Liver (tissue), 9 donors: ENCODE results near the gene DAPL1. TPM values are rescaled to one million over a fixed set of nuclear protein-coding genes. Genes with fewer than 3 reads are reported as not detected.
A peak's percentile ranks its signal among the peaks of the same experiment; 100 is the strongest.

Experiments used
- DNase-seq: peaks from one replicate; pipeline ENCODE4 v3.0.0-alpha.2; 2017; ENCODE audit warnings: low spot score
- H3K27ac ChIP-seq, 2 donors: one replicate each; pipeline ENCODE4 v1.7.0; 2013; ENCODE audit warnings: inconsistent platforms in 2 of 2, low read length in 2 of 2, control low read depth in 1 of 2, low read depth in 1 of 2, mild to moderate bottlenecking in 1 of 2
- H3K27me3 ChIP-seq, 4 donors: one replicate each; pipeline versions ENCODE4 v1.6.1 to v1.7.0; 2013; ENCODE audit warnings: low read length in 3 of 4, inconsistent platforms in 1 of 4, mild to moderate bottlenecking in 1 of 4, moderate library complexity in 1 of 4; ENCODE audit not compliant: control insufficient read depth in 4 of 4, insufficient read depth in 4 of 4
- H3K36me3 ChIP-seq, 4 donors: one replicate each; pipeline versions ENCODE4 v1.6.1 to v1.7.0; 2013; ENCODE audit warnings: low read length in 3 of 4, mild to moderate bottlenecking in 3 of 4, low read depth in 1 of 4, moderate library complexity in 1 of 4; ENCODE audit not compliant: control insufficient read depth in 4 of 4, insufficient read depth in 3 of 4
- H3K4me1 ChIP-seq, 4 donors: one replicate each; pipeline versions ENCODE4 v1.6.1 to v1.7.0; 2013; ENCODE audit warnings: low read length in 3 of 4, mild to moderate bottlenecking in 3 of 4, moderate library complexity in 1 of 4; ENCODE audit not compliant: control insufficient read depth in 4 of 4, insufficient read depth in 4 of 4
- H3K4me3 ChIP-seq, 3 donors: one replicate each; pipeline versions ENCODE4 v1.6.1 to v1.7.0; 2013; ENCODE audit warnings: low read length in 3 of 3, control low read depth in 1 of 3, low read depth in 1 of 3, mild to moderate bottlenecking in 1 of 3
- H3K9ac ChIP-seq, 2 donors: one replicate each; pipeline ENCODE4 v1.7.0; 2013; ENCODE audit warnings: low read length in 2 of 2, mild to moderate bottlenecking in 2 of 2, moderate library complexity in 2 of 2, control low read depth in 1 of 2, low read depth in 1 of 2
- H3K9me3 ChIP-seq, 4 donors: one replicate each; pipeline versions ENCODE4 v1.6.1 to v1.7.0; 2013; ENCODE audit warnings: low read length in 3 of 4; ENCODE audit not compliant: control insufficient read depth in 4 of 4
- EGR1 ChIP-seq, 2 donors: IDR thresholded peaks; 2 replicates each; pipeline ENCODE4 v1.6.1; 2016 to 2018; ENCODE audit warnings: antibody characterized with exemption in 2 of 2, low read depth in 2 of 2
- FOXA1 ChIP-seq: IDR thresholded peaks from 2 replicates; pipeline ENCODE4 v1.6.1; 2016; ENCODE audit warnings: antibody characterized with exemption
- FOXA2 ChIP-seq: IDR thresholded peaks from 2 replicates; pipeline ENCODE4 v1.6.1; 2016; ENCODE audit warnings: antibody characterized with exemption
- GABPA ChIP-seq, 2 donors: IDR thresholded peaks in 1 of 2; conservative IDR thresholded peaks in 1 of 2; 2 replicates each; pipeline ENCODE4 v1.6.1; 2016; ENCODE audit warnings: antibody characterized with exemption in 2 of 2, mild to moderate bottlenecking in 1 of 2, moderate library complexity in 1 of 2
- HNF4A ChIP-seq, 2 donors: conservative IDR thresholded peaks; 2 replicates each; pipeline ENCODE4 v1.6.1; 2016; ENCODE audit warnings: antibody characterized with exemption in 2 of 2, mild to moderate bottlenecking in 2 of 2
- HNF4G ChIP-seq: IDR thresholded peaks from 2 replicates; pipeline ENCODE4 v1.6.1; 2016; ENCODE audit warnings: antibody characterized with exemption
- JUND ChIP-seq, 2 donors: IDR thresholded peaks; 2 replicates each; pipeline ENCODE4 v1.6.1; 2016; ENCODE audit warnings: antibody characterized with exemption in 2 of 2
- NR2F2 ChIP-seq: IDR thresholded peaks from 2 replicates; pipeline ENCODE4 v1.6.1; 2016; ENCODE audit warnings: antibody characterized with exemption
- RAD21 ChIP-seq, 2 donors: IDR thresholded peaks; 2 replicates each; pipeline ENCODE4 v1.6.1; 2016; ENCODE audit warnings: antibody characterized with exemption in 2 of 2, mild to moderate bottlenecking in 2 of 2
- REST ChIP-seq: IDR thresholded peaks from 2 replicates; pipeline ENCODE4 v1.6.1; 2016; ENCODE audit warnings: antibody characterized with exemption, mild to moderate bottlenecking
- RXRA ChIP-seq, 2 donors: IDR thresholded peaks; 2 replicates each; pipeline ENCODE4 v1.6.1; 2017 to 2018; ENCODE audit warnings: antibody characterized with exemption in 2 of 2, mild to moderate bottlenecking in 1 of 2
- SP1 ChIP-seq: IDR thresholded peaks from 2 replicates; pipeline ENCODE4 v1.6.1; 2018; ENCODE audit warnings: antibody characterized with exemption, mild to moderate bottlenecking
- TAF1 ChIP-seq: conservative IDR thresholded peaks from 2 replicates; pipeline ENCODE4 v1.6.1; 2016; ENCODE audit warnings: antibody characterized with exemption, mild to moderate bottlenecking
- YY1 ChIP-seq: IDR thresholded peaks from 2 replicates; pipeline ENCODE4 v1.6.1; 2016; ENCODE audit warnings: antibody characterized with exemption, mild to moderate bottlenecking
- ZBTB33 ChIP-seq: IDR thresholded peaks from 2 replicates; pipeline ENCODE4 v1.6.1; 2016; ENCODE audit warnings: antibody characterized with exemption
- WGBS: extraction: QIAGEN DNeasy Blood & Tissue Kit; methylation state at CpG from one replicate; pipeline ENCODE4 v1.1.7; 2013; 5-methylcytosine and 5-hydroxymethylcytosine counted together
- polyA plus RNA-seq, 2 donors: library from polyadenylated mRNA; stranded (reverse) in 1 of 2; unstranded in 1 of 2; fragments of 200-250 nt in 1 of 2; fragments of >200 nt in 1 of 2; fragmentation: Nextera tagmentation in 1 of 2; extraction: Ambion mirVana in 1 of 2; gene quantifications; one replicate each; pipeline versions ENCODE4 v1.2.1 to v1.2.3, GENCODE V29; 2013 to 2015
- total RNA-seq, 2 donors: library from RNA; depleted of rRNA; stranded (reverse); fragments of >200 nt; gene quantifications; one replicate each; pipeline ENCODE4 v1.2.3, GENCODE V29; 2014
- TF ChIP-seq, protein P1 (sequence below): IDR thresholded peaks from 2 replicates; pipeline ENCODE4 v1.6.1; 2016; ENCODE audit warnings: antibody characterized with exemption
- TF ChIP-seq, protein P2 (sequence below): fragments of 150-350 bp; IDR thresholded peaks from 2 replicates; pipeline ENCODE4 v1.5.1; 2017; ENCODE audit warnings: improper control_type of control experiment, low read depth, low read length; ENCODE audit not compliant: missing input control
- donor health status: healthy.
- donor health status: healthy.
- donor health status: healthy.
- donor health status: healthy.
- donor health status: healthy.

DAPL1 gene
- total and polyA plus RNA-seq, 4 donors: 0.71 TPM; not detected in 3

GRCh38 chr2:158823486-158824237 lies 28.5 kb downstream of the DAPL1 start:
- H3K36me3 ChIP-seq: no peaks in the 10 kb centered on the region
- H3K9ac ChIP-seq: no peak overlapping the region
- TF ChIP-seq EGR1 (IDR thresholded peaks at IDR 0.05; ENCODE audit: low read depth in 2 of 2) (no peak), YY1 (peak; percentile 43), HNF4A (conservative IDR thresholded peaks at IDR 0.05) (peak in 1 of 2 donors; percentile 36), RAD21 (IDR thresholded peaks at IDR 0.05) (peak in 1 of 2 donors; percentile 6), ZBTB33 (peak; percentile 42), RXRA (IDR thresholded peaks at IDR 0.05) (no peak), GABPA (IDR thresholded peaks at IDR 0.05 in 1 of 2, conservative IDR thresholded peaks at IDR 0.05 in 1 of 2) (peak in 1 of 2 donors; percentile 18)
- TF ChIP-seq, protein P1, sequence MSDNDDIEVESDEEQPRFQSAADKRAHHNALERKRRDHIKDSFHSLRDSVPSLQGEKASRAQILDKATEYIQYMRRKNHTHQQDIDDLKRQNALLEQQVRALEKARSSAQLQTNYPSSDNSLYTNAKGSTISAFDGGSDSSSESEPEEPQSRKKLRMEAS: peak; percentile 54
- H3K27ac ChIP-seq: no peak overlapping the region
- 67% methylated on average over 10 of the region's 10 CpGs for WGBS
- peaks cover 0 to 5% (median 0%) of the 10 kb centered on the region in 4 donors for H3K4me1 ChIP-seq
- H3K4me3 ChIP-seq: no peak overlapping the region
- no peak for DNase-seq
- H3K9me3 ChIP-seq: no peaks in the 10 kb centered on the region
- H3K27me3 ChIP-seq: no peaks in the 10 kb centered on the region

DNA sequence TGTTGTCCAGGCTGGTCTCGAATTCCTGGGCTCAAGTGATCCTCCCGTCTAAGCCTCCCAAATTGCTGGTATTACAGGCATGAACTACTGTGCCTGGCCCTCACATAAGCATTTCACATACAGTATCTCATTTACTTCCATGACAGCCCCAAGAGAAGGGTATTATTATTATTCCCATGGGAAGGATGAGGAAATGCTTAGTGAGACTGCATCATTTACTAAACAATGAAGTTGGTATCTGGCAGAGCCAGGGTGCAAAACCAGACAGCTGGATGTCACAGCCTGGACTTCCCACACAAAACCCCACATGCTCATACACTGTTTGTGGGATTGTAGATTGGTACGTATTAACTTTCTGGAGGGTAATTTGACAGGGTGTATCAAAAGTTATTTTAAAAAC lies 29.9 kb downstream of the DAPL1 start:
- Histone ChIP-seq H3K4me3 (no peak overlapping the region), H3K4me1 (peaks cover 0 to 5% (median 0%) of the 10 kb centered on the region in 4 donors), H3K9ac (no peak overlapping the region), H3K27me3 (no peaks in the 10 kb centered on the region), H3K9me3 (no peaks in the 10 kb centered on the region), H3K27ac (no peak overlapping the region), H3K36me3 (no peaks in the 10 kb centered on the region)
- TF ChIP-seq RAD21 (IDR thresholded peaks at IDR 0.05): no peak
- TF ChIP-seq YY1: no peak
- TF ChIP-seq JUND (IDR thresholded peaks at IDR 0.05): no peak
- TF ChIP-seq RXRA (IDR thresholded peaks at IDR 0.05): no peak
- TF ChIP-seq TAF1: no peak
- TF ChIP-seq EGR1 (IDR thresholded peaks at IDR 0.05; ENCODE audit: low read depth in 2 of 2): no peak
- TF ChIP-seq REST: no peak
- TF ChIP-seq, protein P1: no peak
- no peak for TF ChIP-seq FOXA1
- no peak for TF ChIP-seq HNF4G
- no peak for TF ChIP-seq FOXA2
- no peak for TF ChIP-seq ZBTB33
- no peak for TF ChIP-seq HNF4A (conservative IDR thresholded peaks at IDR 0.05)
- no peak for TF ChIP-seq GABPA (IDR thresholded peaks at IDR 0.05 in 1 of 2, conservative IDR thresholded peaks at IDR 0.05 in 1 of 2)
- TF ChIP-seq, protein P2, sequence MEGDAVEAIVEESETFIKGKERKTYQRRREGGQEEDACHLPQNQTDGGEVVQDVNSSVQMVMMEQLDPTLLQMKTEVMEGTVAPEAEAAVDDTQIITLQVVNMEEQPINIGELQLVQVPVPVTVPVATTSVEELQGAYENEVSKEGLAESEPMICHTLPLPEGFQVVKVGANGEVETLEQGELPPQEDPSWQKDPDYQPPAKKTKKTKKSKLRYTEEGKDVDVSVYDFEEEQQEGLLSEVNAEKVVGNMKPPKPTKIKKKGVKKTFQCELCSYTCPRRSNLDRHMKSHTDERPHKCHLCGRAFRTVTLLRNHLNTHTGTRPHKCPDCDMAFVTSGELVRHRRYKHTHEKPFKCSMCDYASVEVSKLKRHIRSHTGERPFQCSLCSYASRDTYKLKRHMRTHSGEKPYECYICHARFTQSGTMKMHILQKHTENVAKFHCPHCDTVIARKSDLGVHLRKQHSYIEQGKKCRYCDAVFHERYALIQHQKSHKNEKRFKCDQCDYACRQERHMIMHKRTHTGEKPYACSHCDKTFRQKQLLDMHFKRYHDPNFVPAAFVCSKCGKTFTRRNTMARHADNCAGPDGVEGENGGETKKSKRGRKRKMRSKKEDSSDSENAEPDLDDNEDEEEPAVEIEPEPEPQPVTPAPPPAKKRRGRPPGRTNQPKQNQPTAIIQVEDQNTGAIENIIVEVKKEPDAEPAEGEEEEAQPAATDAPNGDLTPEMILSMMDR: no peak
- no peak for TF ChIP-seq SP1
- no peak for TF ChIP-seq NR2F2
- 97% methylated on average over 3 of the region's 3 CpGs for WGBS
- no peak for DNase-seq
